Body of pancreas (tissue), 4 donors: ENCODE results near the gene INSIG2.

Experiments used
- CTCF ChIP-seq, 7 experiments: fragments of 450-650 bp in 4 of 7; fragments of 200-600 bp in 3 of 7; sonication (generic) in 3 of 7; IDR thresholded peaks; one replicate each; pipeline ENCODE4 v1.5.1; 2016 to 2019; ENCODE audit warnings: antibody characterized with exemption in 7 of 7
- POLR2A ChIP-seq, 3 donors: fragments of 450-650 bp; IDR thresholded peaks; one replicate each; pipeline ENCODE4 v1.6.1; 2016; ENCODE audit warnings: antibody characterized with exemption in 3 of 3, mild to moderate bottlenecking in 2 of 3

GRCh38 chr2:118061135-118061955 is 26.9 kb upstream of the INSIG2 start:
- TF ChIP-seq CTCF (IDR thresholded peaks at IDR 0.05) (peak in 5 of 7 experiments; percentile 42 to 64 (median 53)), POLR2A (IDR thresholded peaks at IDR 0.05) (no peak)
